SK-N-SH treated with all-trans-retinoic acid at 6 μM for 48 hours (cell line): ENCODE results near the gene JCAD.

Experiments used
- ATAC-seq: fragments of 200-7000 bp; cut with Tn5 transposase; 3 replicates; pipeline ENCODE4 v1.9.1; 2020; ENCODE audit warnings: mild to moderate bottlenecking, moderate library complexity
- ARNTL ChIP-seq: fragments of 450-650 bp; formaldehyde crosslinking; IDR thresholded peaks from 2 replicates; pipeline ENCODE4 v1.5.0; 2020; ENCODE audit warnings: low read depth, mild to moderate bottlenecking, moderate library complexity, borderline replicate concordance
- BACH2 ChIP-seq: fragments of 250-450 bp; sonication (Bioruptor Pico); IDR thresholded peaks from 2 replicates; pipeline ENCODE4 v1.9.0; 2021; ENCODE audit warnings: mild to moderate bottlenecking, borderline replicate concordance
- CSDC2 ChIP-seq: fragments of 250-450 bp; sonication (Bioruptor Pico); IDR thresholded peaks from 2 replicates; pipeline ENCODE4 v1.5.0; 2020; ENCODE audit warnings: mild to moderate bottlenecking, moderate library complexity
- ESRRG ChIP-seq: fragments of 250-450 bp; sonication (Bioruptor Pico); IDR thresholded peaks from 2 replicates; pipeline ENCODE4 v1.6.1; 2021; ENCODE audit warnings: mild to moderate bottlenecking
- ISL1 ChIP-seq: fragments of 250-450 bp; sonication (Bioruptor Pico); IDR thresholded peaks from 2 replicates; pipeline ENCODE4 v2.1.2; 2022; ENCODE audit warnings: mild to moderate bottlenecking, moderate library complexity
- OSR1 ChIP-seq: fragments of 250-450 bp; sonication (Bioruptor Pico); IDR thresholded peaks from 2 replicates; pipeline ENCODE4 v1.8.0; 2022; ENCODE audit warnings: moderate library complexity, mild to moderate bottlenecking, inconsistent platforms
- PATZ1 ChIP-seq: fragments of 250-450 bp; sonication (Bioruptor Pico); IDR thresholded peaks from 2 replicates; pipeline ENCODE4 v1.8.0; 2020; ENCODE audit warnings: mild to moderate bottlenecking, moderate library complexity, borderline replicate concordance
- POU6F1 ChIP-seq: fragments of 250-450 bp; sonication (Bioruptor Pico); IDR thresholded peaks from 2 replicates; pipeline ENCODE4 v1.8.0; 2021; ENCODE audit warnings: low read depth, mild to moderate bottlenecking, moderate library complexity, borderline replicate concordance
- PPARA ChIP-seq: fragments of 250-450 bp; sonication (Bioruptor Pico); IDR thresholded peaks from 2 replicates; pipeline ENCODE4 v1.5.0; 2020; ENCODE audit warnings: mild to moderate bottlenecking, borderline replicate concordance
- RARB ChIP-seq: fragments of 250-450 bp; sonication (Bioruptor Pico); IDR thresholded peaks from 2 replicates; pipeline ENCODE4 v1.8.0; 2021; ENCODE audit warnings: mild to moderate bottlenecking, moderate library complexity
- SNAI2 ChIP-seq: fragments of 250-450 bp; sonication (Bioruptor Pico); IDR thresholded peaks from 2 replicates; pipeline ENCODE4 v1.5.0; 2020; ENCODE audit warnings: mild to moderate bottlenecking, moderate library complexity
- TCF4 ChIP-seq: fragments of 250-450 bp; sonication (Bioruptor Pico); IDR thresholded peaks from 2 replicates; pipeline ENCODE4 v1.8.0; 2021; ENCODE audit warnings: mild to moderate bottlenecking, moderate library complexity, borderline replicate concordance
- TOX ChIP-seq: fragments of 250-450 bp; sonication (Bioruptor Pico); IDR thresholded peaks from 2 replicates; pipeline ENCODE4 v1.8.0; 2021; ENCODE audit warnings: mild to moderate bottlenecking, moderate library complexity, borderline replicate concordance
- TSHZ2 ChIP-seq: fragments of 250-450 bp; sonication (Bioruptor Pico); IDR thresholded peaks from 2 replicates; pipeline ENCODE4 v1.5.0; 2020; ENCODE audit warnings: mild to moderate bottlenecking, moderate library complexity
- ZC3H10 ChIP-seq: fragments of 250-450 bp; sonication (Bioruptor Pico); IDR thresholded peaks from 2 replicates; pipeline ENCODE4 v1.5.1; 2021; ENCODE audit warnings: mild to moderate bottlenecking, moderate library complexity
- ZFP3 ChIP-seq: fragments of 250-450 bp; sonication (Bioruptor Pico); IDR thresholded peaks from 2 replicates; pipeline ENCODE4 v1.5.0; 2020; ENCODE audit warnings: mild to moderate bottlenecking, moderate library complexity
- ZFP30 ChIP-seq: fragments of 450-650 bp; formaldehyde crosslinking; IDR thresholded peaks from 2 replicates; pipeline ENCODE4 v1.5.0; 2022; ENCODE audit warnings: mild to moderate bottlenecking, moderate library complexity
- ZNF565 ChIP-seq: fragments of 450-650 bp; formaldehyde crosslinking; conservative IDR thresholded peaks from 2 replicates; pipeline ENCODE4 v1.5.0; 2020; ENCODE audit warnings: low read depth, mild to moderate bottlenecking, moderate library complexity
- ZNF70 ChIP-seq: fragments of 450-650 bp; formaldehyde crosslinking; IDR thresholded peaks from 2 replicates; pipeline ENCODE4 v1.5.0; 2020; ENCODE audit warnings: mild to moderate bottlenecking, moderate library complexity
- ZNF8 ChIP-seq: fragments of 450-650 bp; formaldehyde crosslinking; IDR thresholded peaks from 2 replicates; pipeline ENCODE4 v1.5.0; 2020; ENCODE audit warnings: mild to moderate bottlenecking, moderate library complexity

The JCAD gene

GRCh38 chr10:30072068-30072467, 12.7 kb upstream of the JCAD start:
- no peak for ATAC-seq
- TF ChIP-seq ZFP30 (CRISPR knock-in tag) (no peak), ESRRG (CRISPR knock-in tag) (no peak), BACH2 (CRISPR knock-in tag) (no peak), OSR1 (CRISPR knock-in tag) (no peak), ARNTL (CRISPR knock-in tag) (no peak), SNAI2 (CRISPR knock-in tag) (no peak), TSHZ2 (CRISPR knock-in tag) (no peak), ZNF8 (CRISPR knock-in tag) (no peak), ZNF565 (CRISPR knock-in tag) (no peak), POU6F1 (CRISPR knock-in tag) (no peak), CSDC2 (CRISPR knock-in tag) (no peak)

- peak; percentile 76 for ATAC-seq
- TF ChIP-seq ISL1 (peak; percentile 47; the same call in 1 of the 2 replicates), ARNTL (CRISPR knock-in tag) (no peak), TOX (CRISPR knock-in tag) (no peak), ZNF70 (CRISPR knock-in tag) (no peak), ZNF8 (CRISPR knock-in tag) (no peak), TCF4 (CRISPR knock-in tag) (no peak), PATZ1 (peak; percentile 71; the same call in 1 of the 2 replicates), CSDC2 (CRISPR knock-in tag) (no peak), ZFP3 (CRISPR knock-in tag) (no peak)
Observed at GRCh38 chr10:30070001-30070685, 10.8 kb upstream of the JCAD start.

- no peak for ATAC-seq
- TF ChIP-seq OSR1 (CRISPR knock-in tag) (no peak), BACH2 (CRISPR knock-in tag) (no peak), ZFP3 (CRISPR knock-in tag) (no peak), ESRRG (CRISPR knock-in tag) (no peak), PPARA (CRISPR knock-in tag) (no peak), TCF4 (CRISPR knock-in tag) (no peak), POU6F1 (CRISPR knock-in tag) (no peak), ISL1 (no peak), RARB (no peak), ARNTL (CRISPR knock-in tag) (no peak), ZC3H10 (CRISPR knock-in tag) (no peak), ZNF70 (CRISPR knock-in tag) (no peak), PATZ1 (no peak), SNAI2 (CRISPR knock-in tag) (no peak), TSHZ2 (CRISPR knock-in tag) (no peak)
Observed at GRCh38 chr10:30068492-30069223, 9.3 kb upstream of the JCAD start.
